GM23248 (cell line): ENCODE results near the gene SPAG9.

Experiments
- EZH2 ChIP-seq: fragments of 200-600 bp; sonication (generic); IDR thresholded peaks from 2 replicates; pipeline ENCODE4 v1.6.1; 2018; ENCODE audit warnings: antibody characterized with exemption, mild to moderate bottlenecking; ENCODE audit not compliant: insufficient read depth, poor library complexity, severe bottlenecking
- EZH2phosphoT487 ChIP-seq: fragments of 200-600 bp; sonication (generic); IDR thresholded peaks from 2 replicates; pipeline ENCODE4 v1.6.1; 2018; ENCODE audit warnings: antibody characterized with exemption, moderate library complexity, mild to moderate bottlenecking, low read depth; ENCODE audit not compliant: insufficient read depth

DNA sequence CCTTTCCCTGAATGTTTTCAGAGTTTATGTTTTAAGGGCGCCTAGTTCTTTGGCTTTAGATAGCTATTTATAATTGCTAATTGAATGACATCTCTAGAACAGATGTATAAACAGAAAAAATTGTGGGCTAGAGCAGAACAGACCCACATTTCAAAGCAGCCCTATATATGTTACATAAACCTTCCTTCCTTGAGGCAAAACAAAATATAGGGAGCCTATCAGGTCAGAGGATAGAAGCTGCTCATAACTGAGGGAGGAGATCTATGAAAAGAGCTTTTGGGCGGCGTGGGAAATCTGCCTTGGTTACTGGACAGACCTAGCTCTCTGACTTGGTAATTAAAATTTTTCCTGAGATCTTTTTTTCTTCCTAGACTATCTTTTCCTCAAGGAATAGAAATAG is 68.4 kb downstream of the SPAG9 start:
- TF ChIP-seq EZH2 (no peak), EZH2phosphoT487 (no peak)
